H1 (cell line): ENCODE data around the gene SERINC5. TPM values are rescaled to one million over a fixed set of nuclear protein-coding genes. Genes with fewer than 3 reads are reported as not detected.

ENCODE experiments used
- CTCF ChIA-PET: fragments of 300-600 bp; sonication (Branson Sonifier 250); formaldehyde crosslinking; loops from one replicate; lab custom pipeline; 2021; ENCODE audit not compliant: partially characterized antibody; lab: Charles Lee
- POLR2A ChIA-PET: fragments of 300-600 bp; sonication (Branson Sonifier 250); formaldehyde crosslinking; loops from one replicate; lab custom pipeline; 2021; ENCODE audit warnings: inconsistent platforms; ENCODE audit not compliant: partially characterized antibody; lab: Charles Lee
- DNase-seq, 2 experiments: peaks; one replicate each; pipeline versions ENCODE4 v3.0.0 to v3.0.0-alpha.2; 2010 to 2022; ENCODE audit warnings: low spot score in 2 of 2, low read depth in 1 of 2, mixed read lengths in 1 of 2
- FAIRE-seq: peaks from 2 replicates; lab custom pipeline; 2011; peaks lifted over from hg19 to GRCh38; lab: Jason Lieb, UNC
- H2AFZ ChIP-seq: 2 replicates; pipeline ENCODE4 v1.8.1; 2012; ENCODE audit warnings: low read length, inconsistent platforms
- H2AK5ac ChIP-seq: 2 replicates; pipeline ENCODE4 v1.6.1; 2013; ENCODE audit warnings: low read depth, low read length
- H2BK120ac ChIP-seq: replicated peaks from 2 replicates; pipeline ENCODE3; 2013; ENCODE audit warnings: low read depth, low read length, inconsistent platforms
- H2BK12ac ChIP-seq: 2 replicates; pipeline ENCODE4 v1.6.1; 2013; ENCODE audit warnings: low read depth, low read length
- H2BK15ac ChIP-seq: 2 replicates; pipeline ENCODE4 v1.6.1; 2013; ENCODE audit warnings: low read length
- H2BK20ac ChIP-seq: 2 replicates; pipeline ENCODE4 v1.6.1; 2013; ENCODE audit warnings: low read length
- H2BK5ac ChIP-seq: 2 replicates; pipeline ENCODE4 v1.6.1; 2013; ENCODE audit warnings: low read depth, low read length
- H3K14ac ChIP-seq: 2 replicates; pipeline ENCODE4 v1.6.1; 2013; ENCODE audit warnings: inconsistent platforms; ENCODE audit not compliant: insufficient read length
- H3K18ac ChIP-seq: 2 replicates; pipeline ENCODE4 v1.6.1; 2013; ENCODE audit warnings: low read length; ENCODE audit errors: extremely low read depth
- H3K23ac ChIP-seq: 2 replicates; pipeline ENCODE4 v1.6.1; 2013; ENCODE audit warnings: inconsistent platforms; ENCODE audit not compliant: insufficient read length
- H3K23me2 ChIP-seq: 2 replicates; pipeline ENCODE4 v1.6.1; 2013; ENCODE audit warnings: low read depth, low read length
- H3K27ac ChIP-seq: 2 replicates; pipeline ENCODE4 v1.6.1; 2011; ENCODE audit warnings: low read depth, low read length, inconsistent platforms
- H3K27me3 ChIP-seq, 4 experiments: replicated peaks in 1 of 4; 1 replicate in 1 of 4; 2 replicates in 3 of 4; pipeline versions ENCODE4 v1.6.1 to v1.8.1; 2011 to 2013; ENCODE audit warnings: low read length in 3 of 4, mild to moderate bottlenecking in 3 of 4, inconsistent platforms in 2 of 4, mixed read lengths in 2 of 4, moderate library complexity in 1 of 4; ENCODE audit not compliant: control insufficient read depth in 3 of 4, insufficient read depth in 3 of 4; ENCODE audit errors: extremely low read depth in 1 of 4
- H3K36me3 ChIP-seq, 4 experiments: 2 replicates each; pipeline versions ENCODE4 v1.6.1 to v1.8.1; 2011 to 2013; ENCODE audit warnings: mild to moderate bottlenecking in 4 of 4, low read length in 3 of 4, moderate library complexity in 2 of 4, control low read depth in 1 of 4, inconsistent platforms in 1 of 4; ENCODE audit not compliant: insufficient read depth in 4 of 4, control insufficient read depth in 2 of 4
- H3K4ac ChIP-seq: replicated peaks from 2 replicates; pipeline ENCODE3; 2013; ENCODE audit warnings: low read length, low read depth, mixed read lengths, inconsistent platforms; ENCODE audit not compliant: insufficient read length
- H3K4me1 ChIP-seq, 4 experiments: replicated peaks in 1 of 4; 1 replicate in 1 of 4; 2 replicates in 3 of 4; pipeline versions ENCODE4 v1.6.1 to v1.8.1; 2011 to 2013; ENCODE audit warnings: low read length in 3 of 4, inconsistent platforms in 2 of 4, mixed read lengths in 1 of 4; ENCODE audit not compliant: insufficient read depth in 4 of 4, control insufficient read depth in 3 of 4
- H3K4me2 ChIP-seq, 2 experiments: 2 replicates each; pipeline versions ENCODE4 v1.6.1 to v1.8.1; 2011 to 2013; ENCODE audit warnings: low read depth in 2 of 2, low read length in 2 of 2, control low read depth in 1 of 2, inconsistent platforms in 1 of 2, mild to moderate bottlenecking in 1 of 2; ENCODE audit not compliant: insufficient read depth in 1 of 2
- H3K4me3 ChIP-seq, 4 experiments: fragments of 200-600, 300-600 bp in 1 of 4; sonication (generic), shearing (Covaris generic), sonication (Bioruptor Twin) in 1 of 4; 2 replicates each; pipeline versions ENCODE4 v1.5.1 to v1.8.1; 2011 to 2016; ENCODE audit warnings: low read length in 4 of 4, low read depth in 3 of 4, control low read depth in 2 of 4, inconsistent platforms in 2 of 4, mild to moderate bottlenecking in 2 of 4, mixed read lengths in 1 of 4, moderate library complexity in 1 of 4; ENCODE audit not compliant: insufficient read depth in 2 of 4; ENCODE audit errors: extremely low read depth in 1 of 4
- H3K56ac ChIP-seq: replicated peaks from 2 replicates; pipeline ENCODE3; 2013; ENCODE audit warnings: low read depth, mild to moderate bottlenecking, mixed read lengths, low read length, inconsistent platforms; ENCODE audit not compliant: insufficient read length
- H3K79me1 ChIP-seq: 2 replicates; pipeline ENCODE4 v1.6.1; 2013; ENCODE audit warnings: low read depth, low read length, control low read depth
- H3K79me2 ChIP-seq, 2 experiments: 2 replicates each; pipeline versions ENCODE4 v1.6.1 to v1.8.1; 2012 to 2013; ENCODE audit warnings: low read length in 2 of 2, mild to moderate bottlenecking in 2 of 2, inconsistent platforms in 1 of 2; ENCODE audit not compliant: insufficient read depth in 2 of 2, control insufficient read depth in 1 of 2
- H3K9ac ChIP-seq, 4 experiments: replicated peaks in 1 of 4; 1 replicate in 1 of 4; 2 replicates in 3 of 4; pipeline versions ENCODE4 v1.6.1 to v1.8.1; 2011 to 2013; ENCODE audit warnings: low read depth in 3 of 4, low read length in 3 of 4, control low read depth in 2 of 4, mild to moderate bottlenecking in 2 of 4, moderate library complexity in 2 of 4, inconsistent platforms in 1 of 4; ENCODE audit errors: extremely low read depth in 1 of 4
- H3K9me3 ChIP-seq, 2 experiments: 2 replicates each; pipeline versions ENCODE4 v1.6.1 to v1.8.1; 2012 to 2013; ENCODE audit warnings: mild to moderate bottlenecking in 2 of 2, moderate library complexity in 2 of 2, control low read depth in 1 of 2, inconsistent platforms in 1 of 2, low read depth in 1 of 2, low read length in 1 of 2, mixed read lengths in 1 of 2; ENCODE audit not compliant: insufficient read depth in 2 of 2
- H4K20me1 ChIP-seq, 2 experiments: replicated peaks in 1 of 2; 2 replicates each; pipeline versions ENCODE3 to v1.8.1; 2011 to 2013; ENCODE audit warnings: inconsistent platforms in 2 of 2, low read length in 2 of 2, mild to moderate bottlenecking in 1 of 2; ENCODE audit not compliant: insufficient read depth in 2 of 2, control insufficient read depth in 1 of 2
- H4K5ac ChIP-seq: 2 replicates; pipeline ENCODE4 v1.6.1; 2013; ENCODE audit warnings: low read length, low read depth, mixed read lengths, inconsistent platforms; ENCODE audit not compliant: insufficient read length
- H4K8ac ChIP-seq: 2 replicates; pipeline ENCODE4 v1.8.0; 2013; ENCODE audit warnings: mild to moderate bottlenecking, moderate library complexity, low read length, inconsistent platforms; ENCODE audit not compliant: insufficient read depth; ENCODE audit errors: extremely low read depth
- H4K91ac ChIP-seq: replicated peaks from 2 replicates; pipeline ENCODE3; 2013; ENCODE audit warnings: low read length, mixed read lengths, inconsistent platforms; ENCODE audit not compliant: insufficient read length
- ATF2 ChIP-seq: IDR thresholded peaks from 2 replicates; pipeline ENCODE4 v1.6.1; 2012; ENCODE audit warnings: low read length, inconsistent platforms
- BRCA1 ChIP-seq: IDR thresholded peaks from 2 replicates; pipeline ENCODE4 v1.6.1; 2012; ENCODE audit warnings: low read depth, low read length, improper control_type of control experiment
- RXRA ChIP-seq: IDR thresholded peaks from 2 replicates; pipeline ENCODE4 v1.6.1; 2011; ENCODE audit warnings: low read depth, mild to moderate bottlenecking, low read length, moderate library complexity; ENCODE audit not compliant: insufficient read depth
- SRF ChIP-seq: IDR thresholded peaks from 2 replicates; pipeline ENCODE4 v1.6.1; 2011; ENCODE audit warnings: mild to moderate bottlenecking, low read depth, low read length, moderate library complexity
- WGBS, 2 experiments: shearing (Covaris generic) in 1 of 2; methylation state at CpG; one replicate each; pipeline versions ENCODE4 v1.1.6 to v1.1.7; 2013 to 2015; ENCODE audit warnings: low lambda C conversion rate in 2 of 2, mixed read lengths in 2 of 2, inconsistent platforms in 1 of 2, low coverage in 1 of 2, missing lambda C conversion rate in 1 of 2; ENCODE audit not compliant: insufficient replicate concordance in 2 of 2, insufficient coverage in 1 of 2, insufficient read length in 1 of 2; ENCODE audit errors: extremely low coverage in 1 of 2, missing lambda C conversion rate in 1 of 2; 5-methylcytosine and 5-hydroxymethylcytosine counted together
- polyA plus RNA-seq, 7 experiments: library from polyadenylated mRNA; depleted of rRNA in 3 of 7; stranded (reverse) in 5 of 7; unstranded in 2 of 7; fragments of >200 nt in 5 of 7; fragments of 200-250 nt in 2 of 7; gene quantifications; 1 replicate in 5 of 7; 2 replicates in 1 of 7; 4 replicates in 1 of 7; pipeline versions ENCODE4 v1.2.1 to v1.2.3, GENCODE V29; 2011 to 2013; ENCODE audit warnings: missing spikeins in 2 of 7, mixed read lengths in 2 of 7
- total RNA-seq: library from RNA; stranded (reverse); fragmentation: NEBNext Ultra II Directional; extraction: Animal tissue kit (Norgen Biotek cat#: 25700); gene quantifications from 2 replicates; pipeline ENCODE4 v1.2.1, GENCODE V29; 2021

Gene SERINC5
- total and polyA plus RNA-seq, 2 of the 8 experiments (the other 6 are each of a cell fraction or from before 2014, with no cell fraction given), result 32.2 to 149 TPM

- Histone ChIP-seq H3K4me2 (no peak overlapping the region), H3K14ac (no peak overlapping the region), H3K9me3 (no peaks in the 10 kb centered on the region), H3K4me1 (peaks cover 0 to 2% (median under 1%) of the 10 kb centered on the region in 4 experiments; a peak in 4 of 7 replicates), H3K56ac (no peak overlapping the region), H2BK20ac (no peak overlapping the region), H2BK12ac (no peak overlapping the region), H3K27ac (no peak overlapping the region), H4K91ac (no peak overlapping the region), H4K5ac (no peak overlapping the region), H2AK5ac (0 out of 2 replicates have a peak overlapping the region, but pooled peaks have one; percentile 5), H3K79me2 (no peaks in the 10 kb centered on the region), H3K18ac (no peak overlapping the region), H3K79me1 (no peaks in the 10 kb centered on the region), H4K20me1 (no peaks in the 10 kb centered on the region), H3K4me3 (no peak overlapping the region), H2BK15ac (no peak overlapping the region), H2BK5ac (no peak overlapping the region), H3K4ac (no peak overlapping the region), H2AFZ (no peak overlapping the region), H3K36me3 (no peaks in the 10 kb centered on the region), H4K8ac (no peak overlapping the region), H3K23me2 (no peaks in the 10 kb centered on the region), H3K27me3 (no peaks in the 10 kb centered on the region), H2BK120ac (no peak overlapping the region), H3K9ac (no peak overlapping the region), H3K23ac (no peak overlapping the region)
- ChIA-PET CTCF (interaction anchor here (0.5 to 1.4 kb wide), 4 partner anchors 13 to 172 kb away, joined by 3 to 4 read pairs (median 4); no protein-coding TSS in a partner anchor), POLR2A (interaction anchor here (1.0 kb wide), 1 partner anchor 58 kb away, joined by 4 read pairs; no protein-coding TSS in a partner anchor)
- 85% methylated on average over 6 of the region's 6 CpGs; no CpG with 5 or more reads in 1 of the 2 experiments for WGBS, 2 experiments
- no peak for FAIRE-seq
- no peak for DNase-seq
- no peak for TF ChIP-seq RXRA
- no peak for TF ChIP-seq ATF2
- no peak for TF ChIP-seq BRCA1
- no peak for TF ChIP-seq SRF
These were observed 152.5 kb downstream of the SERINC5 start for GRCh38 chr5:80103371-80103770.
